GM12873 (cell line): ENCODE measurements around the gene ZGRF1.
A peak's percentile ranks its signal among the peaks of the same experiment; 100 is the strongest.

Experiments
- TF ChIP-seq, protein P1 (sequence below): IDR thresholded peaks from 2 replicates; pipeline ENCODE4 v1.5.1; 2012; ENCODE audit warnings: low read depth, mild to moderate bottlenecking, moderate library complexity, low read length, control low read depth; ENCODE audit not compliant: insufficient read depth; ENCODE audit errors: missing control alignments

Gene ZGRF1

DNA sequence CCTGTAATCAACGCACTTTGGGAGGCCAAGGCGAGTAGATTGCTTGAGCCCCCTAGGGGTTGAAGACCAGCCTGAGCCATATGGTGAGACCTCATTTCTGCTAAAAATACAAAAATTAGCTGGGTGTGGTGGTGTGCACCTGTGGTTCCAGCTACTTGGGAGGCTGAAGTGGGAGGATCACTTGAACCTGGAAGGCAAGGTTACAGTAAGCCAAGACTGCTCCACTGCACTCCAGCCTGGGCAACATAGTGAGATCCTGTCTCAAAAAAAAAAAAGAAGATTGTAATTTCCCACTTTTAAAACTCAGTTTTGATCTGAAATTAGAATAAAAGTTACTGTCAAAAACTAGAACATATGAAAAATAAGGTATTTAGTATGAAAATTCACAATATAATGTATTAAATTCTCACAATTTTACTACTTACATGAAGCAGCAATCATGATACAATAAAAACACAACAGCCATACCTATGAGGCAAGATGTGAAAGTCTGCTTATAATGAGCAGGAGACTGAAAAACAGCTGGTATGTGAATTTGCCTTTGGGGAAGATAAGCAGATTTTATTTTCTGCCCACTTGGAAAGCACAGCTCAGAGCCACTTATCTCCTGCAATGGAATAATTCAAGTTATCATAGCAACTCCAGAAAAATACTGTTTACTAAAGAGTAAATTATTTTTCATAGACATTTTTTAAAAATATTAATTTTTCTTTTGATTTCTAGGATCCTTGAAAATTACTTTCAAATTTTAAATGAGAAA is 50.6 kb downstream of the ZGRF1 start:
- TF ChIP-seq, protein P1, sequence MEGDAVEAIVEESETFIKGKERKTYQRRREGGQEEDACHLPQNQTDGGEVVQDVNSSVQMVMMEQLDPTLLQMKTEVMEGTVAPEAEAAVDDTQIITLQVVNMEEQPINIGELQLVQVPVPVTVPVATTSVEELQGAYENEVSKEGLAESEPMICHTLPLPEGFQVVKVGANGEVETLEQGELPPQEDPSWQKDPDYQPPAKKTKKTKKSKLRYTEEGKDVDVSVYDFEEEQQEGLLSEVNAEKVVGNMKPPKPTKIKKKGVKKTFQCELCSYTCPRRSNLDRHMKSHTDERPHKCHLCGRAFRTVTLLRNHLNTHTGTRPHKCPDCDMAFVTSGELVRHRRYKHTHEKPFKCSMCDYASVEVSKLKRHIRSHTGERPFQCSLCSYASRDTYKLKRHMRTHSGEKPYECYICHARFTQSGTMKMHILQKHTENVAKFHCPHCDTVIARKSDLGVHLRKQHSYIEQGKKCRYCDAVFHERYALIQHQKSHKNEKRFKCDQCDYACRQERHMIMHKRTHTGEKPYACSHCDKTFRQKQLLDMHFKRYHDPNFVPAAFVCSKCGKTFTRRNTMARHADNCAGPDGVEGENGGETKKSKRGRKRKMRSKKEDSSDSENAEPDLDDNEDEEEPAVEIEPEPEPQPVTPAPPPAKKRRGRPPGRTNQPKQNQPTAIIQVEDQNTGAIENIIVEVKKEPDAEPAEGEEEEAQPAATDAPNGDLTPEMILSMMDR: no peak

DNA sequence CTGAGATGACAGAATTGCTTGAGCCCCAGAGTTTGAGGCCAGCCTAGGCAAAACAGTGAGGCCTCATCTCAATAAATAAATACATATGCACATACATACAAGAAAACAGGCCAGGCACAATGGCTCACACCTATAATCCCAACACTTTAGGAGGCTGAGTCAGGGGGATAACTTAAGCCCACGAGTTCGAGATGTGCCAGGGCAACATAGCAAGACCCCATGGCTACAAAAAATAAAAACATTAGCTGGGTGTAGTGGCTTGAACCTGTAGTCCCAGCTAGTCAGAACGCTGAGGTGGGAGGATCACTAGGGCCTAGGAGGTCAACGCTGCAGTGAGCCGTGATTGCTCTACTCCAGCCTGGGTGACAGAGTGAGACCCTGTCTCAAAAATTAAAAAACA is 69.2 kb downstream of the ZGRF1 start:
- TF ChIP-seq, protein P1: no peak

DNA sequence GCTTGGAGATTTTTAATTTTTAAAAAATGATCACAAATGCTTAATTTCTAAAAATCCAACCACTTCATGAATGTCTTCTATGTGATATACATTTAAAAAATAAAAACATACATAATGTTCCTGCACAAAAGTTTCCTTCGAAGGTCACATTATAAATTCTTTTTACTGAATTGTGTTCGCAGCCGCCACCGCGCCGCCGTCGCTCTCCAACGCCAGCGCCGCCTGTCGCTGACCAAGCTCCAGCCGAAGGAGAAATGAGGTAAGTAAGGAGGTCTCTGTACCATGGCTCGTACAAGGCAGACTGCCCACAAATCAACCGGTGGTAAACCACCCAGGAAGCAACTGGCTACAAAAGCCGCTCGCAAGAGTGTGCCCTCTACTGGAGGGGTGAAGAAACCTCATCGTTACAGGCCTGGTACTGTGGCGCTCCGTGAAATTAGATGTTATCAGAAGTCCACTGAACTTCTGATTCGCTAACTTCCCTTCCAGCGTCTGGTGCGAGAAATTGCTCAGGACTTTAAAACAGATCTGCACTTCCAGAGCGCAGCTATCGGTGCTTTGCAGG is 71.9 kb downstream of the ZGRF1 start:
- TF ChIP-seq, protein P1: peak; percentile 29

DNA sequence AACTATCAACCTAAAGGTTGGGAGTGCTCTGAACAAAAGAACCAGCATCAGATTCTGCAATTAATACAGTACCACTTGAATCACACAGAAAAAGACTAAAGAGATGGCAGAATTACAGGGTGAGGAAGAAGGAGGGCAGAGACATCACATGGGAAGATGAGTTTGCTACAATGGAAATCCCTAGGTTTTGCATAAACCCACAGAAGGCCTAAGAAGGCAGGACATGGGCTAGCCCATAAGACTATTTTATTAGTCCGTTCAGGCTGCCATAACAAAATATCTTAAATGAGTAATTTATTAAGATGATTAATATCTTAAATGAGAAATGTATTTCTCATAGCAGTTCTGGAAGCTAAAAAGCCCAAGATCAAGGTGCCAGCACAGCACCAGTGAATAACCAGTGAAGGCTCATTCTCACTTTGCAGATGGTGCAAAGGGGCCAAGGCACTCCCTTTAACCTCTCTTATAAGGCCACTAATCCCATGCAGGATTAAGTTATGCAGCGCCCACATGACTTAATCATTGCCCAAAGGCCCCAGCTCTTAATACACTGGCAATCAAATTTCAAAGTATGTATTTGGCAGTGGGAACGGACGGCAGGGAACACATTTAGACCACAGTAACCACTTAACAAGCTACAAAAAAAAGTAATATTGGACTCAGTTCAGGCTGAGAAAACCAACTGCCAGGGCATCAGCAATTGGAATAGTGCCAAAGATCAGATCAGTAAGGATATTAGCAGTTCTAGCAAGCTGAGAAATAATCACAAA is 73.1 kb downstream of the ZGRF1 start:
- TF ChIP-seq, protein P1: no peak

DNA sequence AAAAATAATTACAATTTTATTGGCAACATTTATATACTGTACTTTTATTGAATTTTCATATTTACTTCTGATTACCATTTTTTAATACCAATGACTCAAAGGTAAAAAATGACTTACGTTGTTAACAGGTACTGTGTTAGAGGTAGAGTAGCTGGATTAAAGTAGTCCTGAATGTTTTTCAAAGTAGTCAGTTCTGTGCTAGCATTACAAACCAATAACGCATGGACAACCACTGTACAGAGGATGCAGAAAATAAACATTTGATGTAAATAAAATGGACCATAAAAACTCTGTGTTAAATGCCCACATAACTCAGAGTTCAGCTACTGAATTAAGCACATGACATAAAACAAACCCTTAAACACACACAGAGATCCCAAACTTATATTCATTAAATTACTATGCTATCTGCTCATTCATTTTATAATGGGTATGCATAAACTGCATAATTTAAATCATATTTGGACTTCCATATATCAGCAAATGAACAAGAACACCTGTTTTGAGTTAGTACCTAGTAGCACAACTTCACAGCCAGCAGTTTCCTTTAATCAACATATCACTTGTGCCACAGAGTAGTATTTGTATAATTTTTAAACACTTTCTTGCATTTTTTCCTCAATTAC is 74.3 kb downstream of the ZGRF1 start:
- TF ChIP-seq, protein P1: no peak

DNA sequence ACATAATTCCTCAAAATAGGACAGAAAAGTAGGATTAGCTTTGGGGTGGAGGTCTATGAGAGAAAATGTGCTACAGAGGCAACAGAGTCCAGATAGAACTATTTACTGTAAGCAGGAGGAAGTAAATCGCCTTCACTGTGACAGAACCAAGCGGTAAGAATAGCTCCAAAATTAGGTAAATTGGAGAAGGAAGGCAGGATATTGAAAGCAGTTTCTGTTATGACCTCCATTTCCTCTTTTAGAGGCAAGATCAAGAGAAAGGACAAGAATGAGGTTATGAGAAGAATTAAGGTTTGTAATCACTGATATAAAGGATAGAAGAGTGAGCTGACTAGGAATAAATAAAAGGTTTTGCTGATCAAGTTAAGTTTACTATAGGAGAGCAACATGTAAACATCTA is 76.6 kb downstream of the ZGRF1 start:
- TF ChIP-seq, protein P1: no peak

DNA sequence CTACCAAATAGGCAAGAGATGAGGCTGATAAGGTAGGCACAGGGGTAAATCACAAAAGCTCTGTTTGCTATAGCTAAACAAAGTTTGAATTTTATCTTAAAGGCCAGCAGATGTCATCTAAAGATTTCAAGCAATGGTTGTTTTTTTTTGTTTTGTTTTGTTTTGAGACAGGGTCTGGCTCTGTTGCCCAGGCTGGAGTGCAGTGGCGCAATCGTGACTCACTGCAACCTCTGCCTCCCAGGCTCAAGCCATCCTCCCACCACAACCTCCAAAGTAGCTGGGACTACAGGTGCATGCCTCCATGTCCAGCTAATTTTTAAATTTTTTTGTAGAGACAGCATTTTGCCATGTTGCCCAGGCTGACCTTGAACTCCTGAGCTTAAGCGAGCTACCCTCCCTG is 77.7 kb downstream of the ZGRF1 start:
- TF ChIP-seq, protein P1: no peak
